Measurements from ENCODE around the gene USPL1.
A peak's percentile ranks its signal among the peaks of the same experiment; 100 is the strongest.

The USPL1 gene

DNA sequence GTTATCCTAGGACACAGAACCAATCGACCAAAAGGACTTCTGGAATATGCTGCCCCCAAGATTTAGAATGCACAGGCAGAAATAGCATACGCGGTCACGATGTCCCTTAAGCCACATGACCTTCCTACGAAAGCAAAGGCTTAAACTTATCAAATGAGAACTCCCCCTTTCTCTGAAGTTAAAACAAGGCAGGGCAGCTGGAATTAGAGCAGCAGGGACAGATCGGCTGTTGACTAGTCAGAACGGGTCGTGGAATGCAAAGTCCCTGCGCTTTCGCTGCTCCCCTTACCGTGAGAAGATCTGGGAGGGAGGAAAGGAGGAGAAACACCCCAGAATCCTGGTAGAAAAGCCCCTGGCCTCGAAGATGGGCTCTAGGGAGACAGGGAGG, 799 bp upstream of the USPL1 start:
- H3K36me3 ChIP-seq (ENCODE audit: low read length): 0 out of 2 replicates have a peak, but pooled peaks cover 1% of the 10 kb centered on the region
- peak overlapping the region; percentile 38 for H2AFZ ChIP-seq (ENCODE audit: low read depth, low read length, severe bottlenecking)
- H3K4me2 ChIP-seq (ENCODE audit: low read depth, low read length, poor library complexity, severe bottlenecking): peak overlapping the region; percentile 93

GRCh38 chr13:30618186-30618929, 638 bp downstream of the USPL1 start:
- H3K9ac ChIP-seq (ENCODE audit: low read length): peak overlapping the region; percentile 81
- peaks cover 19% of the 10 kb centered on the region; the same call in 1 of the 2 replicates for H4K20me1 ChIP-seq (ENCODE audit: low read depth, low read length)
- TF ChIP-seq EZH2phosphoT487 (conservative IDR thresholded peaks at IDR 0.05; ENCODE audit: low read length): no peak
- no peak for TF ChIP-seq CTCF (IDR thresholded peaks at IDR 0.05; ENCODE audit: insufficient read depth, low read length, poor library complexity, severe bottlenecking)
- no peaks in the 10 kb centered on the region for H3K9me3 ChIP-seq (ENCODE audit: insufficient read depth, low read length)
- H3F3A ChIP-seq (ENCODE audit: insufficient read depth): peaks cover 9% of the 10 kb centered on the region; the same call in 1 of the 2 replicates
- peak overlapping the region; percentile 94 for H3K4me2 ChIP-seq (ENCODE audit: low read depth, low read length, poor library complexity, severe bottlenecking)
- peak overlapping the region; percentile 65 for H3K27ac ChIP-seq (ENCODE audit: low read depth, low read length)
- H3K27me3 ChIP-seq (ENCODE audit: low read length): no peaks in the 10 kb centered on the region
- peaks cover 8% of the 10 kb centered on the region; the same call in 1 of the 2 replicates for H3K36me3 ChIP-seq (ENCODE audit: low read length)
- H3K4me3 ChIP-seq (ENCODE audit: insufficient read depth, low read length, poor library complexity, severe bottlenecking): peak overlapping the region; percentile 96
- peak overlapping the region; percentile 62 for H2AFZ ChIP-seq (ENCODE audit: low read depth, low read length, severe bottlenecking)
- peaks cover 75% of the 10 kb centered on the region for H3K79me2 ChIP-seq (ENCODE audit: insufficient read depth, low read length)
- no peaks in the 10 kb centered on the region for H3K9me2 ChIP-seq (replicated peaks; ENCODE audit: insufficient read depth, low read length)

More for the DNA sequence above, 799 bp upstream of the USPL1 start:
- Histone ChIP-seq H3K9me3 (ENCODE audit: insufficient read depth, low read length) (no peaks in the 10 kb centered on the region), H3K27me3 (ENCODE audit: low read length) (no peaks in the 10 kb centered on the region), H3K4me3 (ENCODE audit: insufficient read depth, low read length, poor library complexity, severe bottlenecking) (peak overlapping the region; percentile 79), H3K27ac (ENCODE audit: low read depth, low read length) (peak overlapping the region; percentile 88), H3K9me2 (replicated peaks; ENCODE audit: insufficient read depth, low read length) (no peaks in the 10 kb centered on the region), H3F3A (ENCODE audit: insufficient read depth) (peaks cover 7% of the 10 kb centered on the region; the same call in 1 of the 2 replicates), H3K79me2 (ENCODE audit: insufficient read depth, low read length) (peaks cover 61% of the 10 kb centered on the region), H3K9ac (ENCODE audit: low read length) (peak overlapping the region; percentile 87), H4K20me1 (ENCODE audit: low read depth, low read length) (peaks cover 19% of the 10 kb centered on the region; the same call in 1 of the 2 replicates)
- TF ChIP-seq EZH2phosphoT487 (conservative IDR thresholded peaks at IDR 0.05; ENCODE audit: low read length): no peak
- TF ChIP-seq CTCF (IDR thresholded peaks at IDR 0.05; ENCODE audit: insufficient read depth, low read length, poor library complexity, severe bottlenecking): no peak

- Histone ChIP-seq H3F3A (ENCODE audit: insufficient read depth) (peaks cover 9% of the 10 kb centered on the region; the same call in 1 of the 2 replicates), H3K27ac (ENCODE audit: low read depth, low read length) (0 out of 2 replicates have a peak overlapping the region, but pooled peaks have one; percentile 65), H3K36me3 (ENCODE audit: low read length) (peaks cover 8% of the 10 kb centered on the region; the same call in 1 of the 2 replicates), H3K9ac (ENCODE audit: low read length) (peak overlapping the region; percentile 81), H4K20me1 (ENCODE audit: low read depth, low read length) (peaks cover 19% of the 10 kb centered on the region; the same call in 1 of the 2 replicates), H3K9me3 (ENCODE audit: insufficient read depth, low read length) (no peaks in the 10 kb centered on the region), H3K4me3 (ENCODE audit: insufficient read depth, low read length, poor library complexity, severe bottlenecking) (peak overlapping the region; percentile 96), H3K79me2 (ENCODE audit: insufficient read depth, low read length) (peaks cover 80% of the 10 kb centered on the region), H3K9me2 (replicated peaks; ENCODE audit: insufficient read depth, low read length) (no peaks in the 10 kb centered on the region), H2AFZ (ENCODE audit: low read depth, low read length, severe bottlenecking) (no peak overlapping the region), H3K4me2 (ENCODE audit: low read depth, low read length, poor library complexity, severe bottlenecking) (peak overlapping the region; percentile 94), H3K27me3 (ENCODE audit: low read length) (no peaks in the 10 kb centered on the region)
- no peak for TF ChIP-seq EZH2phosphoT487 (conservative IDR thresholded peaks at IDR 0.05; ENCODE audit: low read length)
- no peak for TF ChIP-seq CTCF (IDR thresholded peaks at IDR 0.05; ENCODE audit: insufficient read depth, low read length, poor library complexity, severe bottlenecking)
Measured at GRCh38 chr13:30618930-30619279, 1.2 kb downstream of the USPL1 start.

Data from SU-DHL-6 (cell line).